Tibial artery (tissue), 4 donors: ENCODE measurements around the gene RAD51D.
"Not testable (repeated sequence)": the region's sequence is repeated elsewhere in the genome, so short reads cannot be mapped to it uniquely, and the experiment has no call there.

ENCODE experiments used
- DNase-seq, 2 donors: peaks; one replicate each; pipeline ENCODE4 v3.0.0-alpha.2; 2019
- H3K27ac ChIP-seq, 2 donors: fragments of 200-600 bp; sonication (generic) in 1 of 2; 1 replicate in 1 of 2; 2 replicates in 1 of 2; pipeline ENCODE4 v1.5.1; 2018 to 2019; ENCODE audit warnings: mild to moderate bottlenecking in 1 of 2
- H3K27me3 ChIP-seq, 2 donors: fragments of 200-600 bp; sonication (generic) in 1 of 2; one replicate each; pipeline versions ENCODE4 v1.5.1 to v1.6.0; 2016 to 2019
- H3K36me3 ChIP-seq, 3 donors: fragments of 200-600 bp; sonication (generic) in 2 of 3; one replicate each; pipeline ENCODE4 v1.5.1; 2016 to 2019; ENCODE audit warnings: mild to moderate bottlenecking in 2 of 3
- H3K4me1 ChIP-seq, 4 donors: fragments of 200-600 bp; sonication (generic) in 2 of 4; 1 replicate in 3 of 4; 2 replicates in 1 of 4; pipeline ENCODE4 v1.5.1; 2016 to 2019
- H3K4me3 ChIP-seq, 2 donors: fragments of 200-600 bp; sonication (generic) in 1 of 2; 1 replicate in 1 of 2; 2 replicates in 1 of 2; pipeline ENCODE4 v1.5.1; 2018 to 2019; ENCODE audit warnings: mild to moderate bottlenecking in 2 of 2
- H3K9me3 ChIP-seq, 3 donors: fragments of 200-600 bp; sonication (generic) in 1 of 3; one replicate each; pipeline ENCODE4 v1.5.1; 2016 to 2019
- CTCF ChIP-seq, 2 experiments: fragments of 200-600 bp in 1 of 2; fragments of 450-650 bp in 1 of 2; IDR thresholded peaks; one replicate each; pipeline ENCODE4 v1.5.1; 2017 to 2019; ENCODE audit warnings: antibody characterized with exemption in 2 of 2, mild to moderate bottlenecking in 1 of 2, moderate library complexity in 1 of 2
- intact Hi-C: fragments of 100-400 bp; cut with DNase I; formaldehyde crosslinking; loops from one replicate; pipeline ENCODE4 v1.15.0; 2023; ENCODE audit warnings: low total_unique reads

Gene RAD51D

GRCh38 chr17:35046740-35047283 lies 72.8 kb downstream of the RAD51D start:
- Histone ChIP-seq H3K36me3 (no peaks in the 10 kb centered on the region), H3K27me3 (no peaks in the 10 kb centered on the region), H3K9me3 (no peaks in the 10 kb centered on the region), H3K27ac (no peak overlapping the region), H3K4me1 (peaks cover 0 to 4% (median 0%) of the 10 kb centered on the region in 4 donors), H3K4me3 (no peak overlapping the region)
- TF ChIP-seq CTCF (IDR thresholded peaks at IDR 0.05): no peak
- no peak for DNase-seq
- intact Hi-C loops: no loop called here

- H3K36me3 ChIP-seq: no peaks in the 10 kb centered on the region
- H3K4me3 ChIP-seq: no peak overlapping the region
- no peak for DNase-seq
- H3K4me1 ChIP-seq: no peaks in the 10 kb centered on the region
- no peaks in the 10 kb centered on the region for H3K9me3 ChIP-seq
- no peaks in the 10 kb centered on the region for H3K27me3 ChIP-seq
- no peak for TF ChIP-seq CTCF (IDR thresholded peaks at IDR 0.05)
- intact Hi-C loops: no loop called here
- no peak overlapping the region for H3K27ac ChIP-seq
Observed at GRCh38 chr17:35046245-35046644, 73.4 kb downstream of the RAD51D start.

GRCh38 chr17:35045458-35045979 lies 74.1 kb downstream of the RAD51D start:
- H3K4me3 ChIP-seq, H3K9me3 ChIP-seq, DNase-seq, H3K4me1 ChIP-seq, intact Hi-C loops, H3K27ac ChIP-seq, H3K36me3 ChIP-seq, H3K27me3 ChIP-seq: not testable (repeated sequence)

- no peak for TF ChIP-seq CTCF (IDR thresholded peaks at IDR 0.05)
- Histone ChIP-seq H3K4me1 (no peaks in the 10 kb centered on the region), H3K27me3 (no peaks in the 10 kb centered on the region), H3K4me3 (no peak overlapping the region), H3K27ac (no peak overlapping the region), H3K9me3 (no peaks in the 10 kb centered on the region), H3K36me3 (no peaks in the 10 kb centered on the region)
- DNase-seq: no peak
- intact Hi-C loops: no loop called here
Observed at GRCh38 chr17:35044181-35044580, 75.5 kb downstream of the RAD51D start.
